H1 (cell line): ENCODE measurements around the gene GTF2F2. TPM values are rescaled to one million over a fixed set of nuclear protein-coding genes. Genes with fewer than 3 reads are reported as not detected.

ENCODE experiments used
- CTCF ChIA-PET: fragments of 300-600 bp; sonication (Branson Sonifier 250); formaldehyde crosslinking; loops from one replicate; lab custom pipeline; 2021; ENCODE audit not compliant: partially characterized antibody; lab: Charles Lee
- POLR2A ChIA-PET: fragments of 300-600 bp; sonication (Branson Sonifier 250); formaldehyde crosslinking; loops from one replicate; lab custom pipeline; 2021; ENCODE audit warnings: inconsistent platforms; ENCODE audit not compliant: partially characterized antibody; lab: Charles Lee
- DNase-seq, 2 experiments: peaks; one replicate each; pipeline versions ENCODE4 v3.0.0 to v3.0.0-alpha.2; 2010 to 2022; ENCODE audit warnings: low spot score in 2 of 2, low read depth in 1 of 2, mixed read lengths in 1 of 2
- FAIRE-seq: peaks from 2 replicates; lab custom pipeline; 2011; peaks lifted over from hg19 to GRCh38; lab: Jason Lieb, UNC
- H2AFZ ChIP-seq: 2 replicates; pipeline ENCODE4 v1.8.1; 2012; ENCODE audit warnings: low read length, inconsistent platforms
- H2AK5ac ChIP-seq: 2 replicates; pipeline ENCODE4 v1.6.1; 2013; ENCODE audit warnings: low read depth, low read length
- H2BK120ac ChIP-seq: replicated peaks from 2 replicates; pipeline ENCODE3; 2013; ENCODE audit warnings: low read depth, low read length, inconsistent platforms
- H2BK12ac ChIP-seq: 2 replicates; pipeline ENCODE4 v1.6.1; 2013; ENCODE audit warnings: low read depth, low read length
- H2BK15ac ChIP-seq: 2 replicates; pipeline ENCODE4 v1.6.1; 2013; ENCODE audit warnings: low read length
- H2BK20ac ChIP-seq: 2 replicates; pipeline ENCODE4 v1.6.1; 2013; ENCODE audit warnings: low read length
- H2BK5ac ChIP-seq: 2 replicates; pipeline ENCODE4 v1.6.1; 2013; ENCODE audit warnings: low read depth, low read length
- H3K14ac ChIP-seq: 2 replicates; pipeline ENCODE4 v1.6.1; 2013; ENCODE audit warnings: inconsistent platforms; ENCODE audit not compliant: insufficient read length
- H3K18ac ChIP-seq: 2 replicates; pipeline ENCODE4 v1.6.1; 2013; ENCODE audit warnings: low read length; ENCODE audit errors: extremely low read depth
- H3K23ac ChIP-seq: 2 replicates; pipeline ENCODE4 v1.6.1; 2013; ENCODE audit warnings: inconsistent platforms; ENCODE audit not compliant: insufficient read length
- H3K23me2 ChIP-seq: 2 replicates; pipeline ENCODE4 v1.6.1; 2013; ENCODE audit warnings: low read depth, low read length
- H3K27ac ChIP-seq: 2 replicates; pipeline ENCODE4 v1.6.1; 2011; ENCODE audit warnings: low read depth, low read length, inconsistent platforms
- H3K27me3 ChIP-seq, 4 experiments: replicated peaks in 1 of 4; 1 replicate in 1 of 4; 2 replicates in 3 of 4; pipeline versions ENCODE4 v1.6.1 to v1.8.1; 2011 to 2013; ENCODE audit warnings: low read length in 3 of 4, mild to moderate bottlenecking in 3 of 4, inconsistent platforms in 2 of 4, mixed read lengths in 2 of 4, moderate library complexity in 1 of 4; ENCODE audit not compliant: control insufficient read depth in 3 of 4, insufficient read depth in 3 of 4; ENCODE audit errors: extremely low read depth in 1 of 4
- H3K36me3 ChIP-seq, 4 experiments: 2 replicates each; pipeline versions ENCODE4 v1.6.1 to v1.8.1; 2011 to 2013; ENCODE audit warnings: mild to moderate bottlenecking in 4 of 4, low read length in 3 of 4, moderate library complexity in 2 of 4, control low read depth in 1 of 4, inconsistent platforms in 1 of 4; ENCODE audit not compliant: insufficient read depth in 4 of 4, control insufficient read depth in 2 of 4
- H3K4ac ChIP-seq: replicated peaks from 2 replicates; pipeline ENCODE3; 2013; ENCODE audit warnings: low read length, low read depth, mixed read lengths, inconsistent platforms; ENCODE audit not compliant: insufficient read length
- H3K4me1 ChIP-seq, 4 experiments: replicated peaks in 1 of 4; 1 replicate in 1 of 4; 2 replicates in 3 of 4; pipeline versions ENCODE4 v1.6.1 to v1.8.1; 2011 to 2013; ENCODE audit warnings: low read length in 3 of 4, inconsistent platforms in 2 of 4, mixed read lengths in 1 of 4; ENCODE audit not compliant: insufficient read depth in 4 of 4, control insufficient read depth in 3 of 4
- H3K4me2 ChIP-seq, 2 experiments: 2 replicates each; pipeline versions ENCODE4 v1.6.1 to v1.8.1; 2011 to 2013; ENCODE audit warnings: low read depth in 2 of 2, low read length in 2 of 2, control low read depth in 1 of 2, inconsistent platforms in 1 of 2, mild to moderate bottlenecking in 1 of 2; ENCODE audit not compliant: insufficient read depth in 1 of 2
- H3K4me3 ChIP-seq, 4 experiments: fragments of 200-600, 300-600 bp in 1 of 4; sonication (generic), shearing (Covaris generic), sonication (Bioruptor Twin) in 1 of 4; 2 replicates each; pipeline versions ENCODE4 v1.5.1 to v1.8.1; 2011 to 2016; ENCODE audit warnings: low read length in 4 of 4, low read depth in 3 of 4, control low read depth in 2 of 4, inconsistent platforms in 2 of 4, mild to moderate bottlenecking in 2 of 4, mixed read lengths in 1 of 4, moderate library complexity in 1 of 4; ENCODE audit not compliant: insufficient read depth in 2 of 4; ENCODE audit errors: extremely low read depth in 1 of 4
- H3K56ac ChIP-seq: replicated peaks from 2 replicates; pipeline ENCODE3; 2013; ENCODE audit warnings: low read depth, mild to moderate bottlenecking, mixed read lengths, low read length, inconsistent platforms; ENCODE audit not compliant: insufficient read length
- H3K79me1 ChIP-seq: 2 replicates; pipeline ENCODE4 v1.6.1; 2013; ENCODE audit warnings: low read depth, low read length, control low read depth
- H3K79me2 ChIP-seq, 2 experiments: 2 replicates each; pipeline versions ENCODE4 v1.6.1 to v1.8.1; 2012 to 2013; ENCODE audit warnings: low read length in 2 of 2, mild to moderate bottlenecking in 2 of 2, inconsistent platforms in 1 of 2; ENCODE audit not compliant: insufficient read depth in 2 of 2, control insufficient read depth in 1 of 2
- H3K9ac ChIP-seq, 4 experiments: replicated peaks in 1 of 4; 1 replicate in 1 of 4; 2 replicates in 3 of 4; pipeline versions ENCODE4 v1.6.1 to v1.8.1; 2011 to 2013; ENCODE audit warnings: low read depth in 3 of 4, low read length in 3 of 4, control low read depth in 2 of 4, mild to moderate bottlenecking in 2 of 4, moderate library complexity in 2 of 4, inconsistent platforms in 1 of 4; ENCODE audit errors: extremely low read depth in 1 of 4
- H3K9me3 ChIP-seq, 2 experiments: 2 replicates each; pipeline versions ENCODE4 v1.6.1 to v1.8.1; 2012 to 2013; ENCODE audit warnings: mild to moderate bottlenecking in 2 of 2, moderate library complexity in 2 of 2, control low read depth in 1 of 2, inconsistent platforms in 1 of 2, low read depth in 1 of 2, low read length in 1 of 2, mixed read lengths in 1 of 2; ENCODE audit not compliant: insufficient read depth in 2 of 2
- H4K20me1 ChIP-seq, 2 experiments: replicated peaks in 1 of 2; 2 replicates each; pipeline versions ENCODE3 to v1.8.1; 2011 to 2013; ENCODE audit warnings: inconsistent platforms in 2 of 2, low read length in 2 of 2, mild to moderate bottlenecking in 1 of 2; ENCODE audit not compliant: insufficient read depth in 2 of 2, control insufficient read depth in 1 of 2
- H4K5ac ChIP-seq: 2 replicates; pipeline ENCODE4 v1.6.1; 2013; ENCODE audit warnings: low read length, low read depth, mixed read lengths, inconsistent platforms; ENCODE audit not compliant: insufficient read length
- H4K8ac ChIP-seq: 2 replicates; pipeline ENCODE4 v1.8.0; 2013; ENCODE audit warnings: mild to moderate bottlenecking, moderate library complexity, low read length, inconsistent platforms; ENCODE audit not compliant: insufficient read depth; ENCODE audit errors: extremely low read depth
- H4K91ac ChIP-seq: replicated peaks from 2 replicates; pipeline ENCODE3; 2013; ENCODE audit warnings: low read length, mixed read lengths, inconsistent platforms; ENCODE audit not compliant: insufficient read length
- ASH2L ChIP-seq: fragments of 200-600, 300-600 bp; sonication (generic); IDR thresholded peaks from one replicate; pipeline ENCODE4 v1.7.1; 2017; ENCODE audit warnings: low read length
- RBBP5 ChIP-seq: IDR thresholded peaks from 2 replicates; pipeline ENCODE4 v1.7.1; 2012; ENCODE audit warnings: low read depth, mild to moderate bottlenecking, inconsistent platforms, low read length, moderate library complexity, borderline replicate concordance
- SP1 ChIP-seq: IDR thresholded peaks from 2 replicates; pipeline ENCODE4 v1.6.1; 2011; ENCODE audit warnings: low read depth, low read length
- TAF7 ChIP-seq: optimal IDR thresholded peaks from 2 replicates; pipeline ENCODE3; 2011; ENCODE audit warnings: low read depth, mild to moderate bottlenecking, inconsistent platforms, low read length, moderate library complexity, borderline replicate concordance
- WGBS, 2 experiments: shearing (Covaris generic) in 1 of 2; methylation state at CpG; one replicate each; pipeline versions ENCODE4 v1.1.6 to v1.1.7; 2013 to 2015; ENCODE audit warnings: low lambda C conversion rate in 2 of 2, mixed read lengths in 2 of 2, inconsistent platforms in 1 of 2, low coverage in 1 of 2, missing lambda C conversion rate in 1 of 2; ENCODE audit not compliant: insufficient replicate concordance in 2 of 2, insufficient coverage in 1 of 2, insufficient read length in 1 of 2; ENCODE audit errors: extremely low coverage in 1 of 2, missing lambda C conversion rate in 1 of 2; 5-methylcytosine and 5-hydroxymethylcytosine counted together
- polyA plus RNA-seq, 7 experiments: library from polyadenylated mRNA; depleted of rRNA in 3 of 7; stranded (reverse) in 5 of 7; unstranded in 2 of 7; fragments of >200 nt in 5 of 7; fragments of 200-250 nt in 2 of 7; gene quantifications; 1 replicate in 5 of 7; 2 replicates in 1 of 7; 4 replicates in 1 of 7; pipeline versions ENCODE4 v1.2.1 to v1.2.3, GENCODE V29; 2011 to 2013; ENCODE audit warnings: missing spikeins in 2 of 7, mixed read lengths in 2 of 7
- total RNA-seq: library from RNA; stranded (reverse); fragmentation: NEBNext Ultra II Directional; extraction: Animal tissue kit (Norgen Biotek cat#: 25700); gene quantifications from 2 replicates; pipeline ENCODE4 v1.2.1, GENCODE V29; 2021

GTF2F2 gene
- total and polyA plus RNA-seq, 2 of the 8 experiments (the other 6 are each of a cell fraction or from before 2014, with no cell fraction given), result 10.8 to 31.1 TPM

- no peak overlapping the region for H2AFZ ChIP-seq
- H3K4ac ChIP-seq, result no peak overlapping the region
- H3K23ac ChIP-seq, result no peak overlapping the region
- no peak overlapping the region for H2BK5ac ChIP-seq
- ChIA-PET CTCF (interaction anchor here (0.6 to 1.4 kb wide), 3 partner anchors 10 to 112 kb away, joined by 3 to 4 read pairs (median 3); no protein-coding TSS in a partner anchor), POLR2A (interaction anchor here (0.5 kb wide), 1 partner anchor 273 kb away, joined by 4 read pairs; no protein-coding TSS in a partner anchor)
- no peak overlapping the region; a peak in 1 of 7 replicates for H3K9ac ChIP-seq
- WGBS, 2 experiments, result 38% methylated on average over 1 of the region's 1 CpG; no CpG with 5 or more reads in 1 of the 2 experiments
- peaks cover 3 to 15% (median 8%) of the 10 kb centered on the region in 4 experiments; a peak in 5 of 7 replicates for H3K4me1 ChIP-seq
- no peaks in the 10 kb centered on the region for H3K36me3 ChIP-seq
- peak; percentile 70 for TF ChIP-seq ASH2L
- peak; percentile 79 for TF ChIP-seq SP1
- no peak for TF ChIP-seq TAF7
- TF ChIP-seq RBBP5, result peak; percentile 52; the same call in 1 of the 2 replicates
- H3K79me1 ChIP-seq, result no peaks in the 10 kb centered on the region
- H4K8ac ChIP-seq, result no peak overlapping the region
- peak overlapping the region in 1 of 4 experiments; percentile 14; a peak in 1 of 8 replicates for H3K4me3 ChIP-seq
- H3K18ac ChIP-seq, result no peak overlapping the region
- no peak overlapping the region for H3K27ac ChIP-seq
- no peaks in the 10 kb centered on the region for H3K79me2 ChIP-seq
- 0 out of 2 replicates have a peak overlapping the region, but pooled peaks have one; percentile 45 for H2BK12ac ChIP-seq
- no peaks in the 10 kb centered on the region for H3K9me3 ChIP-seq
- H3K14ac ChIP-seq, result no peak overlapping the region
- H3K27me3 ChIP-seq, result no peaks in the 10 kb centered on the region
- no peak overlapping the region for H4K91ac ChIP-seq
- no peak overlapping the region for H4K5ac ChIP-seq
- no peak overlapping the region for H3K56ac ChIP-seq
- DNase-seq (no peak), FAIRE-seq (peak; percentile 65)
- no peaks in the 10 kb centered on the region for H4K20me1 ChIP-seq
- H3K4me2 ChIP-seq, result peak overlapping the region; percentile 20 to 54; a peak in 2 of 4 replicates
- H2BK20ac ChIP-seq, result peak overlapping the region; percentile 28; the same call in 1 of the 2 replicates
- H3K23me2 ChIP-seq, result no peaks in the 10 kb centered on the region
- no peak overlapping the region for H2AK5ac ChIP-seq
- no peak overlapping the region; the same call in 1 of the 2 replicates for H2BK15ac ChIP-seq
- H2BK120ac ChIP-seq, result no peak overlapping the region
These were observed 12.8 kb upstream of the GTF2F2 start for GRCh38 chr13:45107539-45107938.
